KMS-11 (cell line): ENCODE measurements around the gene VHLL.
A peak's percentile ranks its signal among the peaks of the same experiment; 100 is the strongest.

Source experiments
- H2AFZ ChIP-seq: fragments of 200-600 bp; sonication (generic); 2 replicates; pipeline ENCODE4 v1.6.1; 2016; ENCODE audit warnings: antibody characterized with exemption, mixed run types, low read depth
- H3K27ac ChIP-seq: fragments of 200-600 bp; sonication (generic); 2 replicates; pipeline ENCODE4 v1.6.1; 2016; ENCODE audit warnings: mild to moderate bottlenecking, mixed run types
- H3K27me3 ChIP-seq: fragments of 200-600 bp; sonication (generic); 2 replicates; pipeline ENCODE4 v1.6.1; 2017; ENCODE audit warnings: mild to moderate bottlenecking, low read depth, mixed run types, moderate library complexity; ENCODE audit not compliant: insufficient read depth
- H3K36me3 ChIP-seq: fragments of 200-600 bp; sonication (generic); 2 replicates; pipeline ENCODE4 v1.6.1; 2017; ENCODE audit warnings: mild to moderate bottlenecking, mixed run types; ENCODE audit not compliant: insufficient read depth
- H3K4me1 ChIP-seq: fragments of 200-600 bp; sonication (generic); 2 replicates; pipeline ENCODE4 v1.6.1; 2016; ENCODE audit warnings: mild to moderate bottlenecking, low read depth, mixed run types; ENCODE audit not compliant: poor library complexity, severe bottlenecking
- H3K4me2 ChIP-seq: fragments of 200-600 bp; sonication (generic); 2 replicates; pipeline ENCODE4 v1.7.0; 2016; ENCODE audit warnings: mild to moderate bottlenecking, mixed run types
- H3K4me3 ChIP-seq: fragments of 200-600 bp; sonication (generic); IDR thresholded peaks from 2 replicates; pipeline ENCODE4 v1.6.1; 2017; ENCODE audit warnings: low read depth, low read length, mixed read lengths; ENCODE audit not compliant: insufficient read depth
- H3K79me2 ChIP-seq: fragments of 200-600 bp; sonication (generic); 2 replicates; pipeline ENCODE4 v1.6.1; 2016; ENCODE audit warnings: low read depth, mixed run types; ENCODE audit not compliant: insufficient read depth
- H3K9ac ChIP-seq: fragments of 200-600 bp; sonication (generic); 2 replicates; pipeline ENCODE4 v1.6.1; 2016; ENCODE audit warnings: mild to moderate bottlenecking, mixed run types
- H4K20me1 ChIP-seq: fragments of 200-600 bp; sonication (generic); 2 replicates; pipeline ENCODE4 v1.6.1; 2016; ENCODE audit warnings: mild to moderate bottlenecking, mixed run types; ENCODE audit not compliant: insufficient read depth
- TF ChIP-seq, protein P1 (sequence below): fragments of 200-600 bp; sonication (generic); conservative IDR thresholded peaks from 2 replicates; pipeline ENCODE4 v1.6.1; 2017; ENCODE audit warnings: low read depth, mild to moderate bottlenecking, antibody characterized with exemption, low read length, moderate library complexity, mixed read lengths

The VHLL gene

DNA sequence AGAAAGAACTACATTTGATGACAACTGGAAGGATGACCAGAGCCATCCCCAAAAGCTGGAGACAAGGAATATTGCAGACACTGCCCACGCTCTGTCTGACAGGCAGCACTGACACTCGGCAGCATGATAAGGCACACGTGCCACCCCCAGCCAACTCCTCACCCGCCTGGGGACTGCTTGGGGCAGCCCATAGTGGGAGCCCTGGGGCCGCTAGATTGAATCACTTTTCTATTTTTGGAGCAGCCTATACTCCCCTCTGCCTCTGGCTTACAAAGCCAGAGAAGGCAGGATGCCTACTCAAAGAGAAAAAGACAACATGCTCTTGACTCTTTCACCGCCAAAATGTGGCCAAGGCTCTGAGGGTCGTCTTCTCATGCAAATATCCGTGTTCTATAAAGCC, 17.8 kb downstream of the VHLL start:
- H3K27me3 ChIP-seq = no peaks in the 10 kb centered on the region
- peaks cover 18% of the 10 kb centered on the region for H4K20me1 ChIP-seq
- peaks cover 23% of the 10 kb centered on the region; the same call in 1 of the 2 replicates for H3K36me3 ChIP-seq
- H3K9ac ChIP-seq = peak overlapping the region; percentile 87; the same call in 1 of the 2 replicates
- no peak overlapping the region for H2AFZ ChIP-seq
- peak overlapping the region; percentile 71 for H3K4me3 ChIP-seq
- peak overlapping the region; percentile 62 for H3K27ac ChIP-seq
- TF ChIP-seq, protein P1, sequence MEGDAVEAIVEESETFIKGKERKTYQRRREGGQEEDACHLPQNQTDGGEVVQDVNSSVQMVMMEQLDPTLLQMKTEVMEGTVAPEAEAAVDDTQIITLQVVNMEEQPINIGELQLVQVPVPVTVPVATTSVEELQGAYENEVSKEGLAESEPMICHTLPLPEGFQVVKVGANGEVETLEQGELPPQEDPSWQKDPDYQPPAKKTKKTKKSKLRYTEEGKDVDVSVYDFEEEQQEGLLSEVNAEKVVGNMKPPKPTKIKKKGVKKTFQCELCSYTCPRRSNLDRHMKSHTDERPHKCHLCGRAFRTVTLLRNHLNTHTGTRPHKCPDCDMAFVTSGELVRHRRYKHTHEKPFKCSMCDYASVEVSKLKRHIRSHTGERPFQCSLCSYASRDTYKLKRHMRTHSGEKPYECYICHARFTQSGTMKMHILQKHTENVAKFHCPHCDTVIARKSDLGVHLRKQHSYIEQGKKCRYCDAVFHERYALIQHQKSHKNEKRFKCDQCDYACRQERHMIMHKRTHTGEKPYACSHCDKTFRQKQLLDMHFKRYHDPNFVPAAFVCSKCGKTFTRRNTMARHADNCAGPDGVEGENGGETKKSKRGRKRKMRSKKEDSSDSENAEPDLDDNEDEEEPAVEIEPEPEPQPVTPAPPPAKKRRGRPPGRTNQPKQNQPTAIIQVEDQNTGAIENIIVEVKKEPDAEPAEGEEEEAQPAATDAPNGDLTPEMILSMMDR = peak; percentile 42; the same call in 1 of the 2 replicates
- peaks cover 47% of the 10 kb centered on the region for H3K4me1 ChIP-seq
- peak overlapping the region; percentile 79 for H3K4me2 ChIP-seq
- H3K79me2 ChIP-seq = peaks cover 65% of the 10 kb centered on the region

- H3K4me2 ChIP-seq = peak overlapping the region; percentile 79
- no peak overlapping the region for H3K9ac ChIP-seq
- no peaks in the 10 kb centered on the region for H3K27me3 ChIP-seq
- TF ChIP-seq, protein P1 = no peak
- H3K36me3 ChIP-seq = peaks cover 33% of the 10 kb centered on the region; the same call in 1 of the 2 replicates
- no peak overlapping the region for H2AFZ ChIP-seq
- H4K20me1 ChIP-seq = peaks cover 18% of the 10 kb centered on the region
- peaks cover 65% of the 10 kb centered on the region for H3K79me2 ChIP-seq
- H3K4me1 ChIP-seq = peaks cover 47% of the 10 kb centered on the region
- no peak overlapping the region for H3K4me3 ChIP-seq
- H3K27ac ChIP-seq = no peak overlapping the region
These were observed 19.3 kb downstream of the VHLL start for GRCh38 chr1:156279837-156280236.

- Histone ChIP-seq H3K36me3 (peaks cover 58% of the 10 kb centered on the region; the same call in 1 of the 2 replicates), H3K9ac (no peak overlapping the region), H3K4me2 (no peak overlapping the region), H3K27ac (no peak overlapping the region), H3K27me3 (no peaks in the 10 kb centered on the region), H3K4me1 (peaks cover 35% of the 10 kb centered on the region), H4K20me1 (peaks cover 18% of the 10 kb centered on the region), H3K79me2 (peaks cover 43% of the 10 kb centered on the region), H3K4me3 (no peak overlapping the region), H2AFZ (no peak overlapping the region)
- TF ChIP-seq, protein P1 = no peak
These were observed 22.1 kb downstream of the VHLL start for GRCh38 chr1:156276966-156277381.

GRCh38 chr1:156276532-156276931, 22.6 kb downstream of the VHLL start:
- TF ChIP-seq, protein P1 = no peak

More at GRCh38 chr1:156276532-156276931, 22.6 kb downstream of the VHLL start:
- H3K4me1 ChIP-seq = peaks cover 34% of the 10 kb centered on the region
- H3K4me3 ChIP-seq = no peak overlapping the region
- peaks cover 62% of the 10 kb centered on the region; the same call in 1 of the 2 replicates for H3K36me3 ChIP-seq
- no peaks in the 10 kb centered on the region for H3K27me3 ChIP-seq
- no peak overlapping the region for H3K4me2 ChIP-seq
- no peak overlapping the region for H2AFZ ChIP-seq
- no peak overlapping the region for H3K9ac ChIP-seq
- peaks cover 18% of the 10 kb centered on the region for H4K20me1 ChIP-seq
- peaks cover 39% of the 10 kb centered on the region for H3K79me2 ChIP-seq
- H3K27ac ChIP-seq = no peak overlapping the region
